Neural cell (in vitro differentiated cells): ENCODE results near the gene ATF1. TPM values are rescaled to one million over a fixed set of nuclear protein-coding genes. Genes with fewer than 3 reads are reported as not detected.

ENCODE experiments used
- H2AFZ ChIP-seq: fragments of 200-600, 300-800 bp; sonication (generic), shearing (Covaris generic); 2 replicates; pipeline ENCODE4 v1.6.0; 2014; ENCODE audit warnings: low read depth, mild to moderate bottlenecking, antibody characterized with exemption, low read length, moderate library complexity
- H3F3A ChIP-seq: fragments of 200-600 bp; shearing (Covaris generic); 2 replicates; pipeline ENCODE4 v1.6.1; 2016; ENCODE audit warnings: mild to moderate bottlenecking, moderate library complexity, mixed read lengths, antibody characterized with exemption, low read length; ENCODE audit not compliant: insufficient read depth, poor library complexity, severe bottlenecking
- H3K27ac ChIP-seq: fragments of 200-600, 300-800 bp; sonication (generic), shearing (Covaris generic); 2 replicates; pipeline ENCODE4 v1.5.1; 2014; ENCODE audit warnings: mild to moderate bottlenecking, low read length, moderate library complexity
- H3K27me3 ChIP-seq: fragments of 300-800, 200-600 bp; sonication (generic), shearing (Covaris generic); 2 replicates; pipeline ENCODE4 v1.6.0; 2014; ENCODE audit warnings: mild to moderate bottlenecking, low read depth, low read length, moderate library complexity; ENCODE audit not compliant: insufficient read depth
- H3K36me3 ChIP-seq: fragments of 300-800, 200-600 bp; sonication (generic), shearing (Covaris generic); 2 replicates; pipeline ENCODE4 v1.5.1; 2014; ENCODE audit warnings: mild to moderate bottlenecking, antibody characterized with exemption, low read length, moderate library complexity; ENCODE audit not compliant: insufficient read depth
- H3K4me2 ChIP-seq: fragments of 300-800, 200-600 bp; sonication (generic), shearing (Covaris generic); 2 replicates; pipeline ENCODE4 v1.6.0; 2014; ENCODE audit warnings: mild to moderate bottlenecking, low read length
- H3K4me3 ChIP-seq: fragments of 300-800, 200-600 bp; sonication (generic), shearing (Covaris generic); 2 replicates; pipeline ENCODE4 v1.5.1; 2014; ENCODE audit warnings: mild to moderate bottlenecking, low read length, moderate library complexity
- H3K79me2 ChIP-seq: fragments of 200-600 bp; shearing (Covaris generic); replicated peaks from 2 replicates; pipeline ENCODE4 v1.6.0; 2014; ENCODE audit warnings: mild to moderate bottlenecking, low read length, moderate library complexity; ENCODE audit not compliant: insufficient read depth
- H3K9ac ChIP-seq: fragments of 300-800, 200-600 bp; sonication (generic), shearing (Covaris generic); 2 replicates; pipeline ENCODE4 v1.6.1; 2016; ENCODE audit warnings: mild to moderate bottlenecking, low read length, mixed read lengths
- H3K9me2 ChIP-seq: fragments of 200-600 bp; shearing (Covaris generic); 2 replicates; pipeline ENCODE4 v1.6.1; 2016; ENCODE audit warnings: mild to moderate bottlenecking, low read length, mixed read lengths; ENCODE audit not compliant: insufficient read depth
- H3K9me3 ChIP-seq: fragments of 200-600, 300-800 bp; sonication (generic), shearing (Covaris generic); 2 replicates; pipeline ENCODE4 v1.6.1; 2016; ENCODE audit warnings: mild to moderate bottlenecking, mixed run types, low read length, moderate library complexity, mixed read lengths
- H4K20me1 ChIP-seq: fragments of 200-600 bp; shearing (Covaris generic); 2 replicates; pipeline ENCODE4 v1.6.1; 2016; ENCODE audit warnings: mild to moderate bottlenecking, mixed run types; ENCODE audit not compliant: insufficient read depth
- EP300 ChIP-seq: fragments of 450-650 bp; conservative IDR thresholded peaks from 2 replicates; pipeline ENCODE4 v1.6.1; 2014; ENCODE audit warnings: antibody characterized with exemption, mild to moderate bottlenecking, moderate library complexity; ENCODE audit not compliant: poor library complexity, severe bottlenecking
- EZH2 ChIP-seq: fragments of 200-600, 300-800 bp; shearing (Covaris generic), sonication (generic); IDR thresholded peaks from 2 replicates; pipeline ENCODE4 v1.6.1; 2014; ENCODE audit warnings: antibody characterized with exemption, low read length, borderline replicate concordance, mild to moderate bottlenecking; ENCODE audit not compliant: insufficient read depth, poor library complexity, severe bottlenecking
- MXI1 ChIP-seq: fragments of 450-650 bp; conservative IDR thresholded peaks from 2 replicates; pipeline ENCODE4 v1.6.1; 2014; ENCODE audit warnings: antibody characterized with exemption, mild to moderate bottlenecking; ENCODE audit not compliant: poor library complexity, severe bottlenecking
- POLR2AphosphoS5 ChIP-seq: IDR thresholded peaks from 2 replicates; pipeline ENCODE4 v1.6.1; 2012
- RAD21 ChIP-seq: fragments of 450-650 bp; conservative IDR thresholded peaks from 2 replicates; pipeline ENCODE4 v1.6.1; 2014; ENCODE audit warnings: antibody characterized with exemption, mild to moderate bottlenecking, moderate library complexity
- SMC3 ChIP-seq: fragments of 450-650 bp; conservative IDR thresholded peaks from 2 replicates; pipeline ENCODE4 v1.6.1; 2014; ENCODE audit warnings: antibody characterized with exemption, mild to moderate bottlenecking, moderate library complexity; ENCODE audit not compliant: poor library complexity
- TAF1 ChIP-seq: IDR thresholded peaks from 2 replicates; pipeline ENCODE4 v1.6.1; 2012; ENCODE audit warnings: low read depth
- polyA plus RNA-seq: library from polyadenylated mRNA; depleted of rRNA; stranded (reverse); fragments of >200 nt; gene quantifications from 2 replicates; pipeline ENCODE4 v1.2.3, GENCODE V29; 2014
- TF ChIP-seq, protein P1 (sequence below): IDR thresholded peaks from 2 replicates; pipeline ENCODE4 v1.6.1; 2012; ENCODE audit warnings: borderline replicate concordance
- TF ChIP-seq, protein P2 (sequence below): fragments of 450-650 bp; IDR thresholded peaks from 2 replicates; pipeline ENCODE4 v1.5.1; 2014; ENCODE audit warnings: antibody characterized with exemption, mild to moderate bottlenecking, moderate library complexity; ENCODE audit not compliant: poor library complexity, severe bottlenecking

ATF1 gene
- polyA plus RNA-seq, 1 donor from 2014 or later: 11.3 TPM

DNA sequence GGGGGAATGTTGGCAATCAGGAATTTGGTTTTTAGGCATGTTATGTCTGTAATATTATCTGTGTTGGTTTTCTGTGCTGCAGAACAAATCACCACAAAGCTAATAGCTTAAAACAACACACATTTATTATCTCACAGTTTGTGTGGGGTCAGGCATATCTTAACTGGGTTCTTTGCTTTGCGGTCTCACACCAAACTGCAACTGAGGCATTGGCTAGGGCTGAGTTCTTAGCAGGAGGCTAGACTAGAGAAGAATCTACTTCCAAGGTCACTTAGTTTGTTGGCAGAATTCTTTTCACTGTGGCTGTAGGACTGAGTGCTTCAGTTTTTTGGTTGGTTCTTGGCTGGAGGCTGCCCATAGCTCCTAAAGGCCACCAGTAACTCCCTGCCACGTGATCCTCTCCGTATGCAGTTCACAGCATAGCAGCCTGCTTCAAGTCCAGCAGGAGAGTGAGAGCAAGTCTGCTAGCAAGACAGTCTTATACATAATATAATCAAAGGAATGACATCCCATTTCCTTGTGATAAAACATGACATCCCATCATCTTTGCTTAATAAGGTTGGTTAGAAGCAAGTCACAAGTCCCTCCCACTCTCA lies 21.6 kb downstream of the ATF1 start:
- H3K9ac ChIP-seq: no peak overlapping the region
- no peak overlapping the region for H3K27ac ChIP-seq
- no peaks in the 10 kb centered on the region for H3F3A ChIP-seq
- no peaks in the 10 kb centered on the region for H3K9me3 ChIP-seq
- H3K36me3 ChIP-seq: no peaks in the 10 kb centered on the region
- no peaks in the 10 kb centered on the region for H3K79me2 ChIP-seq
- no peak overlapping the region for H2AFZ ChIP-seq
- H3K4me2 ChIP-seq: no peak overlapping the region
- no peaks in the 10 kb centered on the region for H4K20me1 ChIP-seq
- no peaks in the 10 kb centered on the region for H3K9me2 ChIP-seq
- H3K27me3 ChIP-seq: no peaks in the 10 kb centered on the region
- TF ChIP-seq EZH2: no peak
- TF ChIP-seq SMC3: no peak
- TF ChIP-seq, protein P1, sequence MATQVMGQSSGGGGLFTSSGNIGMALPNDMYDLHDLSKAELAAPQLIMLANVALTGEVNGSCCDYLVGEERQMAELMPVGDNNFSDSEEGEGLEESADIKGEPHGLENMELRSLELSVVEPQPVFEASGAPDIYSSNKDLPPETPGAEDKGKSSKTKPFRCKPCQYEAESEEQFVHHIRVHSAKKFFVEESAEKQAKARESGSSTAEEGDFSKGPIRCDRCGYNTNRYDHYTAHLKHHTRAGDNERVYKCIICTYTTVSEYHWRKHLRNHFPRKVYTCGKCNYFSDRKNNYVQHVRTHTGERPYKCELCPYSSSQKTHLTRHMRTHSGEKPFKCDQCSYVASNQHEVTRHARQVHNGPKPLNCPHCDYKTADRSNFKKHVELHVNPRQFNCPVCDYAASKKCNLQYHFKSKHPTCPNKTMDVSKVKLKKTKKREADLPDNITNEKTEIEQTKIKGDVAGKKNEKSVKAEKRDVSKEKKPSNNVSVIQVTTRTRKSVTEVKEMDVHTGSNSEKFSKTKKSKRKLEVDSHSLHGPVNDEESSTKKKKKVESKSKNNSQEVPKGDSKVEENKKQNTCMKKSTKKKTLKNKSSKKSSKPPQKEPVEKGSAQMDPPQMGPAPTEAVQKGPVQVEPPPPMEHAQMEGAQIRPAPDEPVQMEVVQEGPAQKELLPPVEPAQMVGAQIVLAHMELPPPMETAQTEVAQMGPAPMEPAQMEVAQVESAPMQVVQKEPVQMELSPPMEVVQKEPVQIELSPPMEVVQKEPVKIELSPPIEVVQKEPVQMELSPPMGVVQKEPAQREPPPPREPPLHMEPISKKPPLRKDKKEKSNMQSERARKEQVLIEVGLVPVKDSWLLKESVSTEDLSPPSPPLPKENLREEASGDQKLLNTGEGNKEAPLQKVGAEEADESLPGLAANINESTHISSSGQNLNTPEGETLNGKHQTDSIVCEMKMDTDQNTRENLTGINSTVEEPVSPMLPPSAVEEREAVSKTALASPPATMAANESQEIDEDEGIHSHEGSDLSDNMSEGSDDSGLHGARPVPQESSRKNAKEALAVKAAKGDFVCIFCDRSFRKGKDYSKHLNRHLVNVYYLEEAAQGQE: no peak
- TF ChIP-seq POLR2AphosphoS5: no peak
- no peak for TF ChIP-seq EP300
- no peak for TF ChIP-seq TAF1
- no peak for TF ChIP-seq RAD21
- TF ChIP-seq, protein P2, sequence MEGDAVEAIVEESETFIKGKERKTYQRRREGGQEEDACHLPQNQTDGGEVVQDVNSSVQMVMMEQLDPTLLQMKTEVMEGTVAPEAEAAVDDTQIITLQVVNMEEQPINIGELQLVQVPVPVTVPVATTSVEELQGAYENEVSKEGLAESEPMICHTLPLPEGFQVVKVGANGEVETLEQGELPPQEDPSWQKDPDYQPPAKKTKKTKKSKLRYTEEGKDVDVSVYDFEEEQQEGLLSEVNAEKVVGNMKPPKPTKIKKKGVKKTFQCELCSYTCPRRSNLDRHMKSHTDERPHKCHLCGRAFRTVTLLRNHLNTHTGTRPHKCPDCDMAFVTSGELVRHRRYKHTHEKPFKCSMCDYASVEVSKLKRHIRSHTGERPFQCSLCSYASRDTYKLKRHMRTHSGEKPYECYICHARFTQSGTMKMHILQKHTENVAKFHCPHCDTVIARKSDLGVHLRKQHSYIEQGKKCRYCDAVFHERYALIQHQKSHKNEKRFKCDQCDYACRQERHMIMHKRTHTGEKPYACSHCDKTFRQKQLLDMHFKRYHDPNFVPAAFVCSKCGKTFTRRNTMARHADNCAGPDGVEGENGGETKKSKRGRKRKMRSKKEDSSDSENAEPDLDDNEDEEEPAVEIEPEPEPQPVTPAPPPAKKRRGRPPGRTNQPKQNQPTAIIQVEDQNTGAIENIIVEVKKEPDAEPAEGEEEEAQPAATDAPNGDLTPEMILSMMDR: no peak
- TF ChIP-seq MXI1: no peak
- H3K4me3 ChIP-seq: no peak overlapping the region

DNA sequence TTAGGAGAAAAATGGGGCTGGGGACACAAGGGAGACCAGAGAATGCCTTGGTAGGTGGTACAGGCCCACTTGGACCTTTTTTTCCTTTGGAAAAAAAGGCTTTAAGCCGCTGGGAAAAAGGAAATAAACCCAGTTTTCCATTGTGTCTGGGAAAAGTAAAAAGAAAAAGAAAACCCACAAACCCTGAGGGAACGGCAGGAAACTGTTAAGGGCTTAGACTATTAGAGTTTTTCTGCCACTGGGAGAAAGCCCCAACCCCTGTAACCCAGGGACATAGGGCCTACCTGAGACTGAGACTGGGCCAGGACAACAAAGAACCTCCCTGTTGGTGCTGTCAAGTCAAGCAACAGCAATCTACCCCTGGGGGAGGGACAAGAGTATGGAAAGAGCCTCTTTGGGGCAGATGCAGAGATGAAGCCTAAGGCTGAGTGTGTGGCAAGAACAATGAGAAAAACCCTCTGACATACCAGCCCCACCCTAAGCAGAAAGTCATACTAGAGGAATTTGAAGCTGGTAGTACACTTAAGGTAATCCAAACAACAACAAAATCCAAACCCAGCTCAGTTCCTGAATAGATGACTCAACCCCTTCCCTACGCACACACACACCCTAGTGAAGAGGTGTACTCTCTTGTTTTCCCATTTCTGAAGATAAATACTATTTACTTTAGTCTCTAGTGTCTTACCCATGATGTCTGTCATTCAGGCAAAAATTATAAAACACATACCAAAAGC lies 22.8 kb downstream of the ATF1 start:
- Histone ChIP-seq H3K27me3 (no peaks in the 10 kb centered on the region), H3K36me3 (no peaks in the 10 kb centered on the region), H3K4me2 (no peak overlapping the region), H3K79me2 (no peaks in the 10 kb centered on the region), H3F3A (no peaks in the 10 kb centered on the region), H2AFZ (no peak overlapping the region), H3K9me3 (no peaks in the 10 kb centered on the region), H3K4me3 (no peak overlapping the region), H3K27ac (no peak overlapping the region), H3K9me2 (no peaks in the 10 kb centered on the region), H4K20me1 (no peaks in the 10 kb centered on the region), H3K9ac (no peak overlapping the region)
- TF ChIP-seq EP300 (no peak), RAD21 (no peak), MXI1 (no peak), SMC3 (no peak), TAF1 (no peak), EZH2 (no peak), POLR2AphosphoS5 (no peak)
- TF ChIP-seq, protein P2: no peak
- TF ChIP-seq, protein P1: no peak
